PC-9 (cell line): ENCODE measurements around the gene CARS2.

Experiments
- CTCF ChIP-seq: fragments of 200-600 bp; sonication (generic); conservative IDR thresholded peaks from 2 replicates; pipeline ENCODE4 v1.6.1; 2017; ENCODE audit warnings: mixed run types, antibody characterized with exemption, mild to moderate bottlenecking, moderate library complexity
- EZH2 ChIP-seq: fragments of 200-600 bp; sonication (generic); IDR thresholded peaks from 2 replicates; pipeline ENCODE4 v1.8.0; 2017; ENCODE audit warnings: antibody characterized with exemption, low read depth

DNA sequence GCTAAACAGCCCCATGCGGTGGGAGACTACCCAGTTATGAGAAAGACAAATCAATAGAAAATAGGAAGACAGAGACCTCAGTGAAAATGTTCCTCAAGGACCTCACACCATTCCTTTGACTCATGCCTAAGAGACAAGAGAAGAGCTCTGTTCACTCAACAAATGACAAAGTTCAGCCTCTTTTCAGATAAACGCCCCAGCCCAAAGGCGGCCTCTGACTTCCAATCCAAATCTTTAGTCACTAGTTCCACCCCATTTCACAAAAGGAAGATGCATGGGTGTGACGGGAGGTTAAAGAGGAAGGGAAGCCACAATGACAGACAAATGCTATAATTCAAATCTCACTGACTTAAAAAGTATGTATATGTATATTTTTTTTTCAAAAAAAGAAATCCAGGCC lies 8.1 kb downstream of the CARS2 start:
- no peak for TF ChIP-seq CTCF
- TF ChIP-seq EZH2 = no peak
